ACC112 (cell line): ENCODE measurements around the gene SYT17.

Experiments used
- H2AFZ ChIP-seq: fragments of 200-600 bp; sonication (generic); one replicate; pipeline ENCODE4 v1.6.0; 2017; ENCODE audit warnings: antibody characterized with exemption, low read length; ENCODE audit not compliant: unreplicated experiment
- H3K27ac ChIP-seq: fragments of 200-600 bp; sonication (generic); 2 replicates; pipeline ENCODE4 v1.5.1; 2014; ENCODE audit warnings: low read depth, mild to moderate bottlenecking, antibody characterized with exemption, low read length, moderate library complexity
- H3K27me3 ChIP-seq: fragments of 200-600 bp; sonication (generic); 2 replicates; pipeline ENCODE4 v1.6.1; 2014; ENCODE audit warnings: mild to moderate bottlenecking, antibody characterized with exemption, low read length, moderate library complexity, mixed read lengths; ENCODE audit not compliant: insufficient read depth
- H3K36me3 ChIP-seq: fragments of 200-600 bp; sonication (generic); 2 replicates; pipeline ENCODE4 v1.6.1; 2016; ENCODE audit warnings: mild to moderate bottlenecking, antibody characterized with exemption, low read length, moderate library complexity, mixed read lengths; ENCODE audit not compliant: insufficient read depth
- H3K4me1 ChIP-seq: fragments of 200-600 bp; sonication (generic); one replicate; pipeline ENCODE4 v1.6.1; 2016; ENCODE audit warnings: low read length, mixed read lengths; ENCODE audit not compliant: insufficient read depth, unreplicated experiment, control insufficient read depth
- H3K4me3 ChIP-seq: fragments of 200-600 bp; sonication (generic); 2 replicates; pipeline ENCODE4 v1.5.1; 2014; ENCODE audit warnings: mild to moderate bottlenecking, low read depth, low read length
- H3K79me2 ChIP-seq: fragments of 200-600 bp; sonication (generic); one replicate; pipeline ENCODE4 v1.6.0; 2016; ENCODE audit warnings: low read length; ENCODE audit not compliant: control insufficient read depth, unreplicated experiment, insufficient read depth

SYT17 gene

GRCh38 chr16:19301931-19302330 is 133.9 kb downstream of the SYT17 start:
- no peaks in the 10 kb centered on the region for H3K36me3 ChIP-seq
- no peak overlapping the region for H3K27ac ChIP-seq
- peaks cover 61% of the 10 kb centered on the region for H3K27me3 ChIP-seq
- H3K4me3 ChIP-seq: no peak overlapping the region
- no peaks in the 10 kb centered on the region for H3K4me1 ChIP-seq
- no peak overlapping the region for H2AFZ ChIP-seq
- H3K79me2 ChIP-seq: no peaks in the 10 kb centered on the region

DNA sequence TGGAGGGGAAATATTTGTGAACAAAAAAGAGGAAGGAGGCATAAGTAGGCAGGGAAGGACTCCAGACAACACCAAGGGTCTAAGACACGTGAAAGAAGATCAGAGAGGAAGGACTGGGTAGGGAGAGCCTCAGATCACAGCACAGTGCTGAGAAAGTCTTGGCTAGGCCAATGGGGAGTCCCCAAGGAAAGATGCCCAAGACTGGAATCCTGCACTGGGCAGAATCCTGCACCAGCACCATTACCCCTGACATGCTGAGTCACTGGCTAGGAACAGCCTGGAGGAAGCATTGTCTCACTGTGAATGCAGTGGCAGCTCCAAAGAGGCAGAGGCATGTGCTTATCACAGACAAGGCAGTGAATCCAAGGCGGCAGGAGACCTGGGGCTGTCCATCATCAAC is 136.7 kb downstream of the SYT17 start:
- Histone ChIP-seq H2AFZ (no peak overlapping the region), H3K27me3 (peaks cover 53% of the 10 kb centered on the region), H3K27ac (no peak overlapping the region), H3K79me2 (no peaks in the 10 kb centered on the region), H3K4me1 (no peaks in the 10 kb centered on the region), H3K36me3 (no peaks in the 10 kb centered on the region), H3K4me3 (no peak overlapping the region)

- H3K79me2 ChIP-seq: no peaks in the 10 kb centered on the region
- H3K36me3 ChIP-seq: no peaks in the 10 kb centered on the region
- no peak overlapping the region for H3K4me3 ChIP-seq
- H2AFZ ChIP-seq: no peak overlapping the region
- H3K27me3 ChIP-seq: peaks cover 58% of the 10 kb centered on the region
- no peak overlapping the region for H3K27ac ChIP-seq
- no peaks in the 10 kb centered on the region for H3K4me1 ChIP-seq
Observed at GRCh38 chr16:19305443-19305842, 137.4 kb downstream of the SYT17 start.

DNA sequence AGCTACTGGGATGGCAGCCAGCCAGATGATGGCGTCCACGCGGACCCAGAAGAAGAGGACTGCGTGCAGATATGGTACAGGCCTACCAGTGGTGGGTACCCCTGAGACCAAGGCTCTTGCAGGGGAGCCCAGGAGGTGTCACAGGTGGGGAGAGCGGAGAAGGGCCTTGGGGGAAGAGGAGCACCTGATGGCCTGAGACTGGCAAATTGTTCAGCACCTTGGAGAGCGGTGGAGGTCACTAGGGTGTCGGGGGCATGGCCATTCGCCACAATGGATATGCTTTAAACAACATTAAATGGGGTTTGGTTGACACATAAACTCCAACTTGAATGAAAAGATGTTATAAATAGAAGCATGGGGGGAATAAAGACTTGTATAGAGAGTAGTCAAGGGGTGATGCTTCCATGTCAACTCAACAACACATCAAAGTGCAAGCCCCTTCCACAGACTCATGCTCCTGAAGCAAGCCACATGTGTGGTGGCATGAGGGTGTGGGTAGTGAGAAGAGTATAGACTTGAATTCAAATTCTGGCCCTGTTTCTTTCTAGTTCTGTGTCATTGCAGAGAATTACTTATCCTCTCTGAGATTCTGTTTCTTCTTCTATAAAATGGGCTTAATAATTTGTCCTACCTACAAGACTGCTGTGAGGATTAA is 139.7 kb downstream of the SYT17 start:
- Histone ChIP-seq H3K27ac (no peak overlapping the region), H3K4me1 (no peaks in the 10 kb centered on the region), H3K36me3 (no peaks in the 10 kb centered on the region), H3K4me3 (no peak overlapping the region), H2AFZ (no peak overlapping the region), H3K79me2 (no peaks in the 10 kb centered on the region), H3K27me3 (peaks cover 60% of the 10 kb centered on the region)

GRCh38 chr16:19308392-19308791 is 140.4 kb downstream of the SYT17 start:
- H3K27ac ChIP-seq: no peak overlapping the region
- H3K79me2 ChIP-seq: no peaks in the 10 kb centered on the region
- no peaks in the 10 kb centered on the region for H3K36me3 ChIP-seq
- H3K4me1 ChIP-seq: no peaks in the 10 kb centered on the region
- H3K27me3 ChIP-seq: peaks cover 60% of the 10 kb centered on the region
- H3K4me3 ChIP-seq: no peak overlapping the region
- no peak overlapping the region for H2AFZ ChIP-seq

GRCh38 chr16:19309178-19309577 is 141.1 kb downstream of the SYT17 start:
- Histone ChIP-seq H3K27me3 (peaks cover 60% of the 10 kb centered on the region), H3K27ac (no peak overlapping the region), H3K4me1 (no peaks in the 10 kb centered on the region), H2AFZ (no peak overlapping the region), H3K36me3 (no peaks in the 10 kb centered on the region), H3K79me2 (no peaks in the 10 kb centered on the region), H3K4me3 (no peak overlapping the region)

DNA sequence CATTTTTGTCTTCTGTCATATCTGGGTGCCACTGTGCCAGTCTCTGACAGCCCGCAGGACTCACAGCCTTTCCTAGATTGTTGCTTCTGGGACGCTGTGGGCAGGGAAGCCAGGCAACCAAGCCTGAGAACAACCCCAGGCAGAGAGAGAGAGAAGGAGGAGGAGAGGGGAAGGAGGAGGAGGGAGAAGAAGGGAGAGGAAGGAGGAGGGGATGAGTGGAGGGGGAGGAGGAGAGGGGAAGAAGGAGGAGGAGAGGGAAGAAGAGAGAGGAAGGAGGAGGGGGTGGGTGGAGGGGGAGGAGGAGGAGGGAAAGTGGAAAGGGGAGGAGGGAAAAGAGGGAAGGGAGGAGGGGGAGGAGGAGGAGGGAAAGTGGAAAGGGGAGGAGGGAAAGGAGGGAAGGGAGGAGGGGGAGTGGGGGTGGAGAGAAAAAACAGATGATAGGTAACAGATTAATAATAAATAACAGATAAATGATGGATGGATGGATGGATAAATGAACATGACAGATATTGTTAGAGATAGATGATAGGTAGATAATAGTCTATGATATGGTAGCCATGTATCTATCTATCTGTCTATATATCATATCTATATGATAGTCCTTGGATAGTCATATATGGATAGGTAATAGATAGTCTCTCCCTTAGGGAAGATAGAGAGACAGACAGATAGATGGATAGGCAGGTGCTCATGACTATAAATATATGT is 146.8 kb downstream of the SYT17 start:
- Histone ChIP-seq H3K79me2 (no peaks in the 10 kb centered on the region), H2AFZ (no peak overlapping the region), H3K27me3 (peaks cover 70% of the 10 kb centered on the region), H3K27ac (no peak overlapping the region), H3K4me1 (no peaks in the 10 kb centered on the region), H3K4me3 (no peak overlapping the region), H3K36me3 (no peaks in the 10 kb centered on the region)

DNA sequence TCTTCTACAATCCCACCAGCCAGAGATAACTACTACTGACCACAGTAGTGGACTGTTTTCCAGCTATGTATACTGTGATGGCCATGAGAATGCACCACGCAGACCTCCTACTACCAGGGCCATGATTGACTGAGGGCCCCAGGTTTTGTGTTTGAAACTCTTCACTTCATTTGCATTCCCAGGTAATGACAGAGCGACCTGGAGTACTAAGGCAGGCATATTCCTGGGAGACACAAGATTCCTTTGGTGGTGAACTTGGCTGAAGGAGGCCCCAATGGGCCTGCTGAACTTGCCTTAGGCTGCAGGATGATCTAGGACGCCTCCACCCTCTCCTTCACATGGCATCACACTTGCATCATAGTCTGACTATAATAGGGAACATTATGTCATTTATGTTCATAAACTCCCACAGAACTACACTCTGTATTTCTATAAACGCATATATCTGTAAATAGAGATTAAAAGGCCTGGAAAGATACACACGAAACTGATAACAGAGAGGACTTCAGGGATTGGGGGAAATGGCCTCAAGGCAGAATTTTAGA is 147.9 kb downstream of the SYT17 start:
- Histone ChIP-seq H3K4me1 (no peaks in the 10 kb centered on the region), H3K27ac (no peak overlapping the region)

DNA sequence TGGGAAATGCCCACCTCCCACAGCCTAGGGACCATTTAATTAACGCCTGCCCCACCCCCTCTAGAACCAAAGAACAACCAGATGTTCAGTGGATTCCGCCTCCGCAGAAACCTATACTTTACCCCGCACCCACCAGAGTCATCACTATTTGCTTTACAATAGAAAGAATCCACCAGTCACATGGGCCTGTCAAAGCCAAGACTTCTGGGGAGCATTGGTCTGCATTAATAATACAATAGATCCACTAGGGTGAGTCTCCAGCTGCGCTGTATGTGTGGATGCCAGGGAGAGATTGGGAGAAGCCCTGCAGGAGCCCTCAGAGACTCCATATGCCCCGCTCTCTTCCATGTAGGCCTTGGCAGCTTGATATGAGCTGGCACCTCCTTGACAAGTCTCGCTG is 148.8 kb downstream of the SYT17 start:
- no peak overlapping the region for H3K4me3 ChIP-seq
- H3K27me3 ChIP-seq: peaks cover 71% of the 10 kb centered on the region
- no peaks in the 10 kb centered on the region for H3K36me3 ChIP-seq
- H3K79me2 ChIP-seq: no peaks in the 10 kb centered on the region
- no peak overlapping the region for H3K27ac ChIP-seq
- no peak overlapping the region for H2AFZ ChIP-seq
- no peaks in the 10 kb centered on the region for H3K4me1 ChIP-seq

More for the DNA sequence above, 147.9 kb downstream of the SYT17 start:
- Histone ChIP-seq H3K4me3 (no peak overlapping the region), H3K79me2 (no peaks in the 10 kb centered on the region), H3K27me3 (peaks cover 73% of the 10 kb centered on the region), H2AFZ (no peak overlapping the region), H3K36me3 (no peaks in the 10 kb centered on the region)
